GM19239 (cell line): ENCODE results near the gene SNRPD3.

Experiments used
- DNase-seq: peaks from one replicate; pipeline ENCODE4 v3.0.0; 2011; ENCODE audit warnings: low spot score; ENCODE audit not compliant: insufficient read length
- FAIRE-seq: peaks from 2 replicates; lab custom pipeline; 2011; peaks lifted over from hg19 to GRCh38; lab: Jason Lieb, UNC

SNRPD3 gene

DNA sequence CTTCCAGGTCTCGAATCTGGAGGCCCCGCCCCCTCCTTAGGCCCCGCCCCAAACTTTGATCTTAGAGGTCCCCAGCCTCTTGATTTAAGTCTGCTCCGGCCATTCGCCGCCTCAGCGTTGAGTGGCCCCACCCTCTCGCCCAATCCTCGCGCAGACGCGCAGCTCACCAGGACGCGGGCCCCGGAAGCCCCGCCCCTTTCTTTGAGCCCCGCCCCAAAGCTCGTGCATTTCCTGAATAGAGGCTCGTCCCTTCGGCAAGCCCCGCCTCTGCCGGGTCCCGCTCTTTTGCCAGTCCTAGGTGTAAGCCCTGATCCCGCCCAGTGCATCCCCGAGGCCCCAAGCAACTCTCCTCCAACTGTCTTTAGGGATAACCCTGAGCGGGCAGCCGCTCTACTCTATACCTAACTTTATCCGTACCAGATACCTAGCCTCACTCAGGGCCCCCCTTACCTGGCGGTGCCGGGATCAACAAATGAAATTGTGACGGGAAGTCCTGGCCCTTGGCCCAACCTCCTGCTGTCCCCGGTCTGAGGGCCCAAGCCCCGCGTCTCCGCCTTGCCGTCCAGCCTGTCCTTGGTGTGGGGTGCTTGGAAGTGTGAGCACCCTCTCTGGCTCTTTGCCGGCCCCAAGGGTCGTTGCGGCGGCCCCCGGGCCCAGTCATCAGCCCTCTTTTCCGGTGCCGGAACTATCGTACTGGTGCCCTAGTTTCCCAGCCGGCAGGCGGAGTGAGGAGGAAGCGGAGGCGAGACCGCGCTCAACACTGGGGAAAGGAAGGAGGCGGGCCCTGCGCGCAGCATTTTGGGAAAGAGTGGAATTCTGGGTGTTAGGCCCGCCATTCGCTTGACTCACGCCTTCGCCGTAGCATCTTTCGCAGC is at the start of gene SNRPD3:
TSS of gene SNRPD3 (plus strand) at position 835 of the 875 bp plus-strand sequence. CDS start 1,676 bp downstream, outside the sequence.
- peak; percentile 94 for FAIRE-seq

DNA sequence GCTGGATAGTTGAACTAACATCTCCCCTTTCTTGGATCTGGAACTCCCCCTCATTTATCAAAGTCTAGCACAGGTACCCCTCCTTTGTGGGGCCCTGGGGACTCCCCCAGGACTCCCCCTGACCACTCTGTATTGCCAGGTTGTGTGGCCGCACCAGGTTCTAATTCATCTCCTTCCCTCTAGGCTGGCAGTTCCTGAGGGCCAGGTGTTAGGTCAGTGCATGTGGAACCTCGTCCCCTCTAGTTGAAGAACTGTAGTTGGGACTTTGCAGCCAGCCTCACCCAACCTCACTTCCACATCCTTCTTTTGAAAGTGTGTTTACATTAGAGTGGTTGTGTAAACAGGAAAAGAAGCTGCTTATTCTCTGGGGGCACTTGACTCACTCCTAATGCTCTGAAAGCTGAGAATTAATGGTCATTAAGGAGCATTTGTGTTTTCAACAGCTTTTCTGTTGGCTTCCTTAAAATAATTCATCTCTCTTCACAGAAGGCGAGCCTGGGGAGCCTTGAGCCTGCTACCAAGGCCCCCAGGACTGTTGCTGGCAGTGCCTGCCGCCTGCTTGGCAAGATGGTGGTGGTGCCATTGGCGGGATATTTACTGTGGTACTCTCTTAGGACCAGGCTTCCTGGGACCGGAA is 48.9 kb upstream of the SNRPD3 start:
- DNase-seq (no peak), FAIRE-seq (peak; percentile 44)

More for the DNA sequence above, at the start of gene SNRPD3:
- DNase-seq = peak; percentile 91

DNA sequence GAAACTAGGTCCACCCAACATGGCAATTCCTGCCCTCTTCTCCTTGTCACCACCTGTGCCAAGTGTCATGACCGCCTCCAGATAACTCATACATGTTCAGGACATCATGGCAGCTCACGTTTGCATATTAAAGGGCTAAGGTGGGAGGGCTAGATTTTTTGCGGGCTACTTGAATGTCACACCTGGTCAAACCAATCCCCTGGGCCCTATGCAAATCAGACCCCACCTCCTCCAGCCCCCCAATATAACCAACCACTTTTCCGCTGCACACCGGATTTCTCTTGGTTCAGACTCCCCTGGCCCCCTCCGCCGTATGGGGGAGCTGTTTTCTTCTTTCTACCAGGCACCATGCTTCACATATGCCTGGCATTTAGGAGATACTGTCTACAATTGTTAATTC is 48.1 kb upstream of the SNRPD3 start:
- no peak for FAIRE-seq
- DNase-seq = no peak

DNA sequence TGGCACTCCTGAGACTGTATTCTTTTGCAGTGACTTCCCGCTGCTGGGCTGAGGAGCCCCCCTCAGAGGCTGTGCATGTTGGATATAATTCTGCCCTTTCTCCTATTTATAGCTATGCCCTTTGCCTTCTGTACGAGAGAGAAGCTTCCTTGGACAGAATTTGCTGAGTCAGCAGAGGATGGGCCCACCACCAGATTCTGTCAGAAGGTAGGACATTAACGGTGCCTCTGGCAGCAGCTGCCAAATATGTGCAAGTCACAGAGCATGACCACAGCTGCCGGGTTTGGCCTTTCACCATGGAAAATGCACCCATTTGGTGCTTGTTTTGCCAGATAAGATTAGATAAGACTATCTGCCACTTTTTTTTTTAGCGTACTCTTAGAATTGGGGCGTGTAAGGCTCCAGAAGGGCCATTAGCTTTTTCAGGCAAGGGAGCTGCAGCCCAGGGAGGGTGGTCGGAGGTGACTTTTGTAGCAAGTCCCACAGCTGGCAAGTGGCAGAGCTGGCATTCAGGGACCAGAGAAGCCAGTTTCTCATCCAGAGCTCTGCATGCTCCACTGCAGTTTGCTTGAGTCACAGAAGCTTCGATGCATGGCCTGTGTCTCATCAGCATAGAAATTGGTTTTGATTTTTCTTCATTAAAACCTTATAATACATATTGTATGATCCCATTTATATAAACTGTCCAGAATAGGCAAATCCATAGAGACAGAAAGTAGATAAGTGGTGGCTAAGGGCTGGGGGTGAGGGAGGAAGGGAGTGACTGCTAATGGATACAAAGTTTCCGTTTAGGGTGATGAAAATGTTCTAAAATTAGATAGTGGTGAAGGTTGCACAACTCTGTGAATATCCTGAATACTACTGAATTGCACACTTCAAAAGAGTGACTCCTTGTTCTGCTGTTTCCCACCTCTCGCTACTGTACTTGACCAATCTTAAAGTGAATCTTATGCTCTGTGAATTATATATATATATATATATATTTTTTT is 44.9 kb upstream of the SNRPD3 start:
- no peak for DNase-seq
- peak; percentile 56 for FAIRE-seq

DNA sequence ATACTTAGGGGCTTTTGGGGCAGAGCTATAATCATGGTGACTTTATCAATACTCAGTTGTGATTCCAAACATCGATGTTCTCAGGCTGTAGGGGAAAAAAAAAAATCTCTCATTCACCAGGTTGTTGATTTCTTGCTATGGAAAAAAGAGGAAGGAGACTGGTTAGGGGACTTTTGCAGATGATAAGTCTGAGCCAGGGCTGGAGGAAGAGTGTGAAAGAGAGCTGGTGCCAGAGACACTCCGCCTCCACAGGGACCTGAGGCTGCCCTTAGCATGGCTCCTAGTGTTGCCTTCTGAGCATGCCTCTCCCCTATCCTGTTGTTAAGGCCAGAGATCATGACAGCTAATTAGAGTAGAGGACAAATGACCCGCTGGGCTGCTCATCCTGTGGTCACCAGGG is 43.8 kb upstream of the SNRPD3 start:
- FAIRE-seq = no peak
- no peak for DNase-seq

DNA sequence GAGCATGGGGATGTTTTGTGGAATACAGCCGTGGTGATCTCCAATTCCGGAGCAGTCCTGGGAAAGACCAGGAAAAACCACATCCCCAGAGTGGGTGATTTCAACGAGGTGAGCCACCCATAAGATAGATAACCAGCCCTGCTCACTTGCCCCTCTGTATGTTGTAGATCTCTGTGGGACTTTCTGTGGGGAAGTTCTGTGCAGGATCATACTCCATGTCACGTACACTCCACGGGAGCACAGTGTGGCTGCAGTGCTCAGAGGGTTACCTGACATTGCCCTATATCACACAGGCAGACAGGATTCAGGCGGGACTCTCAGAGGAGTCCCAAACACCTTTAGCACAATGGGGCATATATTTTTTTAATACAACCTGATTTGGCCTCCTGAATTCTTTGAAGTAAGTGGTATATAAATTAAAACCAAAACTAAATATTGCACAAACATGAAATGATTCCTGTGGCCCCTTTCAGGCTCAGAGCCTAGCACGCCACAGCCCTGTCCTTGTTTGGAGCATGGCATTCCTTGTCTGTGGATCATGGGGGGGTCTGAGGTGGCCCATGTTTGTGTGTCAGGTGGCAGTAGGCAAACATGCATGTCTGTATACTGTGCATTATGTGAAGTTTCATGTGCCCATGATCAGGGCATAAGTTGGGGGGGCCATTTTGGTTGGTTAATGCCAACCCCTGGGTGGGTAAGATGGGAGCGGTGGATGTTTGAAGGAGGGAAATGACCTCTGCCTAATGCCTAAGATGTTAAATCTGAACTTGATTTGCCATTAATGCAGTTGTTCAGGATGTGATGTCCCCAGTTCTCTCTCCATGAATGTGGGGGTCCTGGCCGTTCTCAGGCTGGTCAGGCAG is 42.2 kb upstream of the SNRPD3 start:
- no peak for FAIRE-seq

DNA sequence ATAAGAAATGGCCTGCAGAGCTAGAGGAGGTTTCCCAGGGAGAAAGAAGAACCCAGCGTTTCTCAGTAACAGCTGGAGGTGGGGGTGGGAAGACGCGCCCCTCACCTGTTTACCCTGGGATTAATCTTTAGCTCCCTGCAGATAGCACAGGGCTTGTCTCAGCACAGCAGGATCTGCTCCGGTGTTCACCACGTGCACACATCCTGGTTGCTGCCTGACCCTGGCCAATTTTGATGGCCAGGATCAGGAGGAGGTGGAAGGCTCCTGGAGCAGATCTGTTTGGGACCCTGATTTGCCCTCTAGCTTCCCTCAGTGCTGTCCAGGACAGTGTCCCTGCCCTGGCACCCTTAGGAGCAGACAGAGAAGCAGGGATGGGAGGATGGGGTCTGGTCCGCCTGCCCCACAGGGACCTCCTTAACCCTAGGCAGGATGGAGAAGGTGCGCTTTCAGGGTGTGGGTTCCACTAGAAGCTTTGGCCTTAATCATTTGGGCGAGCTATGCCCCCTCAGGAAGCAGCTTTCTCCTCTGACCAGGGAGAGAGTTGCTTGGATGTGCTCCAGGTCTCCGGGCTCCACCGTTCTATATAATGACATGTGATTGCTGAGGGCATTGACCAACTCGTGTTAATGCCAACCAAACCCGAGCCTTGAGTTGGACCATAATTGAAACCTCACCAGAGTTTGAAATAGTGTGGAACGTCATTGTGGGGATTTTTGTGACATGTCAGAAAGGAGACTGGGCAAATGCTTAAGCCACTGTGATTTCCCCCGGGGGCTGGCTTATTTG is 41.4 kb upstream of the SNRPD3 start:
- DNase-seq (no peak), FAIRE-seq (peak; percentile 67)

More for the DNA sequence above, 42.2 kb upstream of the SNRPD3 start:
- no peak for DNase-seq

DNA sequence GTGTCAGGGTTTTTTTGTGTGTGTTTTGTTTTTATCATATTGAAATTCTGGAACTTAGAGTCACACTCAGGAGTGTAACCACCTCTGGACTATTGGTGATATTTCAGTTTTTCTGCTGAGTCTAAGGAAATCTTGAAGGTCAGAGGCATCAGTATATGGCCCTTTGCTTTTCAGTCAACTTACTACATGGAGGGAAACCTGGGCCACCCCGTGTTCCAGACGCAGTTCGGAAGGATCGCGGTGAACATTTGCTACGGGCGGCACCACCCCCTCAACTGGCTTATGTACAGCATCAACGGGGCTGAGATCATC is 40.8 kb upstream of the SNRPD3 start:
- FAIRE-seq = no peak
- no peak for DNase-seq

DNA sequence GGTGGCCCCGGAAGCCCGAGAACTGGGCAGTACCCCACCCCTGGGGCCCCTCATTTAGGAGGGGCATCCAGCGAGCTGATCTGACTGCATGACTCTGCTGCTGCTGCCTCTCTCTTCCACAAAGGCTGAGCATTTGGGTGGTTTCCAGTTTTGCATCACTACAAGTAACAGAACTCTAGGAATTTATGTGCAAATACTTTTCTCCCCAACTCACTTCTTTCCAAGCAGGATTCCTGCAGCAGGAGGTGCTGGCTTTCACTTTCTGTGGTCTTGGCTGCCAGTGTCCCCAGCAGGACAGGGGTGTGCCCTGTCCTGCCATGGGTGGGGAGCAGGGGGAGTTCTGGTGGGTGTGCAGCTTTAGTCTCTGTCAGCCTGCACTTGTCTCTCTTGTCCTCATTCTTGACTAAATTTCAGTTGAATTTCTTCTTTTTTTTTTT is 39.5 kb upstream of the SNRPD3 start:
- no peak for DNase-seq
- no peak for FAIRE-seq

DNA sequence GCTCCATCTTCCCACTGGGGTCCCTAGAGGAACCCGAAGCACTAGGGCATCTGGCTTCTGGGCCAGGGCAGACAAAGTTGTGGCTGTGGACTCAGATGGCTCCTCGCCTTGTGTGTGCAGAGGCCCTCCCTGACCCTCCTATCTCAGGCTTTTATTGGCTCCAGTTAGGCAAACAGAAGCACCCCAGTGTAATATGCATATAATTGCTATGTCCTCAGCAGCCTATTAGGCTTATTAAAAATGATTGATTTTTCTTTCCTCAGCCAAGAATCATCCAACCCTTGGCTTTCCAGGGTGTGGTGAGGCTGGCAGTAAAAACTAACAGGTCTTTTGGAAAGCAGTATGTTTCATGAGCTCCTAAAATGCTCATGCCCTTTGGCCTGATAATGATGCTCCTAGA is 38.4 kb upstream of the SNRPD3 start:
- FAIRE-seq (no peak), DNase-seq (no peak)

DNA sequence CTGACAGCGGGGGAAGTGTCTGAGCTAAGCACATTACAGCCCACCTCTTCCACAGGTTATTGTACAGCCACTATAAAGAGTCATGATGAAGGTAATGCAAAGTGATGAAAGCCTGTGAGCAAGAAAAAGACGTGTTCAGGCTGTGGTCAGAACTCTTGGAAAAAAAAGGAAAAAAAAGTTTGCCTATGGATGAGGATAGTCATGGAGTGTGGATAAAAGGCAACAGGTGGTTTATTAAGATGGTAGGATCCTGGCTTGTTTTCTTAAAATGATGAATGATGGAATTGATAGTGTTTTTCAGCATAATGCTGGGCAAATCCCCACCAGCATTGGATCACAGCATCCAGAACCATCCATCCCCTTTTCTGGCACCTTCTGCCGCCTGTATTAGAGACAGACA is 37.6 kb upstream of the SNRPD3 start:
- FAIRE-seq = no peak
- DNase-seq = no peak

DNA sequence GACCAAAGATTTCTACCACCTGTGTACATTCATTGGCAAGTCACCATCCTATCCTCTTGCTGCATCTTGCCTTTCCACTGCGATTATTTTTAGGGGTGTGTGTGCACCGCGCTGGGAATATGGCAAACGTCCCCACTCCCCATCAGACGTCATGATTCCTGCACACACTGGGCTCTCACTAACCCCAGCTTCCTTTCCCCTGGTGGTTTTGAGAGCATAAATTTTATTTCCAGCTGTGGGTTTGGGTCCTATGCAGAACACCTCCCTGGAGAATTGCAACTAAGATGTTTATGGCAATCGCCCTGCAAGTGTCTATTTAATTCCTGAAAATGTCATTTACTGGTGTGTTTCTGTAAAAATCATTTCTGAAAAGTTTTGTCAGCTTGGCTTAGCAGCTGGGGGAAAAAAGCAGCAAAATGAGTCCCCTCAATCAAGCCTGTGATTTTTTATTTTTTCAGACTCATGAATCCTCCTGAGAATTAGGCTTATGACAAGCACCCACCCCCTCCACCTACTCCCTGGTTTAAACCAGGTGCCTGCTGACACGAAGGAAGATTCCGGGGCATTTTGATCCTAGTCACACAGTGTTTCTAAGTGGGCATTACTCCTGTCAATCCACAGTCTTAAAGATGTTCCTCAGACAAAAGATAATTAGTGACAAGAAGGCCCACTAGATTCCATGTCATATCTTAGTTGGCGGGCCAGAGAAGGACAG is 36.9 kb upstream of the SNRPD3 start:
- FAIRE-seq (no peak), DNase-seq (no peak)

DNA sequence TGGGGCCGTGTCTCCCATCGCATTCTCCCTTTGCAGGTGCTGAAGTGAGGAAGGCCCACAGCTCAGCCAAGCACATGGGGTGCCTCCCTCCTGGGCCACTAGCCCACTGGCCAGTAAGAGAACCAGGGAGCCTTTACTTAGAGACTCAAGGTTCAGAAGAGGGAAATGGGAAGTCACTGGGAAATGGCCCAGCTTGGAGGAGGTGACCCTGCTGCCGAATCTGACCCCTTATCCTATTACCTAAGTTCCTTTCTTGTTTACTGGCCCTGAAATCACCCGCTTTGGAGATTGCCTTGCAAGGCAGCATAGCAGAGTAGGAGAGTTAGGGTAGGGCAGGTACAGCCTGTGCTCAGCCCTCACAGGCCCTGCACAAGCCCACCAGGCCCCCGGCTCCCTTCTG is 36.3 kb upstream of the SNRPD3 start:
- no peak for FAIRE-seq

DNA sequence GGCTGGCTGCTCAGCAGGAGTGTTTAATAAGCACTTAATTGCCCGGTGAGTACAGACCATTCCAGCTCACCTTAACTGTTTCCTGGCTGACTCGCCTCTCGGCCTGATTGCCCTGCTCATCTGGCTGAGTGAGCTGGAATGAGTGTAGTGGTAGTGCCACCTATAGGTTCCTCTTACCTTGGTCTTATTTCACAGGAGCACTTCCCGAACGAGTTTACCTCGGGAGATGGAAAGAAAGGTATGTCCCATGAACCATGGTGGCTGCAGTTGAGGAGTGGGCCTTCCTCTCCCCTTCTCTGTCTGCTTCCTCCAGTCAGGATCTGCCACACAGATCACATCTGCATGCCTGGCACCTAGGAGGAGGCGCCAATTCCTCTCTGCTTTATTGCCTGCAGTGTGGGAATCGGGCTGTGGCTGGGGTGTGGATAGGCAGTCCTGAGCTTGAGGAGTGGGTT is 34.0 kb upstream of the SNRPD3 start:
- FAIRE-seq = peak; percentile 86
- DNase-seq = peak; percentile 36

More for the DNA sequence above, 36.3 kb upstream of the SNRPD3 start:
- no peak for DNase-seq

DNA sequence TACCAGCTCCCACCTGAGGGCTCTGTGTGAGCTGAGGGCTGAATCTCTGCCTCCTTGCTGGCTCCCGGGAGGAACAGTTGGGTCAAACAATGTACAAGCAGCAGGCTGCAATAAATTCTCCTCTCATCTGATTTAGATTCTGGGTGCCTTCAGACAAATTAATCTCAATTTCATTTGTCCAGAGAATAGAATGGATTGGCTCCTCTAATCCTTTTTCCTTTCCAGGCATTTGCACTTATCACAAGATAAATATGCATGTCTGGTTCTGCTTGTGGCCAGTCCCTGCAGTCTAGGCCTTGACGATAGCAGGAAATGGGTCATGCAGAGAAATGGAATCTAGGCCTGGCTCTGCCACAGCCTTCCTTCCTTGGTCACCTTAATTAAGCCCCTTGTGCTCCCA is 31.9 kb upstream of the SNRPD3 start:
- DNase-seq = no peak
- FAIRE-seq = no peak

DNA sequence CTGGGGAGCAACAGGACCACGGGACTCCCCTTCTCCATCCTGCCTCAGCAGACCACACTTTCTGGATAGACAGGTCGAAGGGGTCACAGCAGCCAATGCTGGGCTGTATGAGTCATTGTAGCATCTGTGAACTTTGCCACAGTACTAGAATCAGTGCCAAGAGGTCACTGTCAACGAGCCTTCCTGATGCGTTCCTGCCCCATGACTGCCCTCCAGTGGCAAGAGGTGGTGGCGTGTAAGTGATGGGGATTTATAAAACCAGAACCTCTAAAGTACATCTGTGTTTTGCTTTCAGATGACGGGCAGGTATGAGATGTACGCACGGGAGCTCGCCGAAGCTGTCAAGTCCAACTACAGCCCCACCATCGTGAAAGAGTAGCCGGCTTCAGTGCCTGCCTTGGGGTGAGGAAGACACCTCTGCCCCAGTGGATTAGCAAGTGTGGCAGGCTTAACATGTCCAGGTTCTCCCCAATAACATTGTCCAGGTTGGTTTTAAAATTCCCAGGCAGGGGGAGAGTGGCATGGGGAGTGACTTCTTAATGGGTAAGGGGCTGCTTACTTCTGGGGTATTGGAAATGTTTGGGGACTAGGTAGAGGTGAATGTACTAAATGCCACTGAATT is 30.3 kb upstream of the SNRPD3 start:
- FAIRE-seq (peak; percentile 97), DNase-seq (peak; percentile 81)

DNA sequence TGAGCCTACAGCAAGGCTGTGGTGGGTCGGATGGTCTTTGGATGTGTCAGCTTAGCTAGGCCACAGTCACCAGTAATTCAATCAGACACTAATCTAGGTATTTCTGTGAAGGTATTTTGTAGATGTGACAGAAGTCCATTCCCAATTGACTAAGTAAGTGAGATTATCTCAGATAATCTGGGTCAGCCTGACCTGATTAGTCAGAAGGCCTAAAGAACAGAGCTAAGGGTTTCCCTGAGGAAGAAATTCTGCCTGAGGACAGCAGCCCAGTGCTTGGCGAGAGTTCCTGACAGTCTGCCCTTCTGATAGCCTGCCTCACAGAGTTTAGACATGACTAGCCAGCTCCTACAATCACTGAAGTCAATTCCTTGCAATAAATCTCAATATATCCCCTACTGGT is 29.6 kb upstream of the SNRPD3 start:
- no peak for DNase-seq
- no peak for FAIRE-seq

DNA sequence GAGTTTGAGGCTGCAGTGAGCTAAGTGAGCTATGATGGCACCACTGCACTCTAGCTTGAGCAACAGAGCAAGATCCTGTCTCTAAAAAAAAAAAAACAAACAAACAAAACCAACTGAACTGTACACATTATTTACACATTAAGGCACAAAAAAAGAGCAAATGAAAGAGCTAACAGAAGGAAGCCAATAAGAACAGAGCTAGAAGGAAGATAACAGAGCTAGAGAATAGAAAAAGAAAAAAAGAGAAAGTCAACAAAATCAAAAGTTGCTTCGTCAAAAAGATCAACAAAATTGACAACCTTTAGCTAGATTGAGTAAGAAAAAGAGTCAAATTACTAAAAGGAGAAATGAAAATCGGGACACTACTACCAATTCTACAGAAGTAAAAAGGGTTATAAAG is 25.9 kb upstream of the SNRPD3 start:
- DNase-seq (no peak), FAIRE-seq (no peak)
